Ureter (tissue), 1 donor: ENCODE results near the gene TDRD12. TPM values are rescaled to one million over a fixed set of nuclear protein-coding genes. Genes with fewer than 3 reads are reported as not detected.

Experiments
- DNase-seq: peaks from one replicate; pipeline ENCODE4 v3.0.0-alpha.2; 2020; ENCODE audit warnings: low spot score
- total RNA-seq: library from RNA; stranded (reverse); gene quantifications from one replicate; pipeline ENCODE4 v1.2.4, GENCODE V29; 2023
- donor health status: DM: yes; HTN: yes; CAD: no.

Gene TDRD12
- total RNA-seq, 1 donor from 2014 or later = 0.34 TPM

DNA sequence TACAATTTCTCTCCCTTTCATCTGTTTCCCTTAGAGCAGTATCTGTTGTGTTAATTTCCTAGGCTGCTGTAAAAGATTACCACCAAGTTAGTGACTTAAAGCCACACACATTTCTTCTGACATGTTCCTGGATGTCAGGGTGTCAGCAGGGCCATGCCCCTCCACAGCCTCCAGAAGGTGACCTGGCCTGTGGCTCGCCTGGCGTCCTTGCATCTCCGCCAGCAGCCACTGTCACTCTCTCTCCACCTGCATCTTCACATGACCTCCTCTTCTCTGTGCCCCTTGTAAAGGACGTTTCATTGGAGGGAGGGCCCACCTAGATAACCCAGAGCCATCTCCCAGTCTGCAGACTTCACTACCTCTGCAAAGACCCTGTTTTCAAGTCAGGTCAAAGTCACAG, 88.7 kb downstream of the TDRD12 start:
- DNase-seq = no peak

- no peak for DNase-seq
These were observed 89.7 kb downstream of the TDRD12 start for GRCh38 chr19:32809254-32809653.

GRCh38 chr19:32809754-32810153, 90.2 kb downstream of the TDRD12 start:
- no peak for DNase-seq

- DNase-seq = no peak
These were observed 90.9 kb downstream of the TDRD12 start for GRCh38 chr19:32810452-32810851.

DNA sequence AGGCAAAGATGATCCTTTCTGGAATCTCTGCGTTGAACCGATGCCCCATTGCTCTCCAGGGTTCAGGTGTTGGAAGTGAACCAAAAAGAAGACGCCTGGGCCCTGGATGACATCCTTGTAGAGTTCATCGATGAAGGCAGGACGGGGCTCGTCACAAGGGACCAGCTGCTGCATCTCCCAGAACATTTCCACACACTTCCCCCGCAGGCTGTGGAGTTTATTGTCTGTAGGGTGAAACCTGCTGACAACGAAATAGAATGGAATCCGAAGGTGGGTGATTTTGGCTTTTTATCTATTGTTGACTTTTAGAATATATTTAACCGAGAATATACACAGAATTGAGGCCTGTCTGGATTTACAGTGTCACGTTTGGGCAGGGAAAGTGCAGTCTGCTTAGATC, 91.6 kb downstream of the TDRD12 start:
- DNase-seq = no peak

- no peak for DNase-seq
These were observed 92.5 kb downstream of the TDRD12 start for GRCh38 chr19:32812036-32812435.

GRCh38 chr19:32812571-32812970, 93.0 kb downstream of the TDRD12 start:
- peak; percentile 71 for DNase-seq

GRCh38 chr19:32813862-32814425, 94.4 kb downstream of the TDRD12 start:
- DNase-seq = no peak

DNA sequence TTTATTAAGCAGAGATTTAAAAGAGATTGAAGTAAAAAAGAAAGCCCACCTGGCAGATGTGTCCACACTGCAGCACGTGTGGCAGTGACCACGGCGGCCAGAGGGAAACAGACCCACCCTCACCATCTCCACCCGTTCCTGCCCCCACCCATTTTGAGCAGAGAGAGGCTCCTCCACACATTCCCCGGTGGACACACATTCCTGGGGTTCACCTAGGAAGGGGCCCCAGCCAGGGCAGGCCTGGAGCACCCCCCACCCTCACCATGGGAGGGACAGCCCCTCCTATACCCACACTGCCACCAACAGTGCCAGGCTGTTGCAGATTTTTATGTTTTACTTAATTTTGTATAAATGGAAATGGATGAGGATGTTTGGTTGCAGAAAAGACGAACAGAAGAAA, 95.1 kb downstream of the TDRD12 start:
- DNase-seq = no peak

GRCh38 chr19:32816555-32817099, 97.1 kb downstream of the TDRD12 start:
- no peak for DNase-seq

GRCh38 chr19:32817569-32818476, 98.3 kb downstream of the TDRD12 start:
- no peak for DNase-seq

GRCh38 chr19:32818536-32818935, 99.0 kb downstream of the TDRD12 start:
- DNase-seq = no peak

GRCh38 chr19:32819419-32820400, 100.1 kb downstream of the TDRD12 start:
- no peak for DNase-seq

- no peak for DNase-seq
These were observed 103.6 kb downstream of the TDRD12 start for GRCh38 chr19:32822916-32823746.

- DNase-seq = no peak
These were observed 104.2 kb downstream of the TDRD12 start for GRCh38 chr19:32823747-32824102.

- DNase-seq = no peak
These were observed 104.7 kb downstream of the TDRD12 start for GRCh38 chr19:32824191-32824751.

DNA sequence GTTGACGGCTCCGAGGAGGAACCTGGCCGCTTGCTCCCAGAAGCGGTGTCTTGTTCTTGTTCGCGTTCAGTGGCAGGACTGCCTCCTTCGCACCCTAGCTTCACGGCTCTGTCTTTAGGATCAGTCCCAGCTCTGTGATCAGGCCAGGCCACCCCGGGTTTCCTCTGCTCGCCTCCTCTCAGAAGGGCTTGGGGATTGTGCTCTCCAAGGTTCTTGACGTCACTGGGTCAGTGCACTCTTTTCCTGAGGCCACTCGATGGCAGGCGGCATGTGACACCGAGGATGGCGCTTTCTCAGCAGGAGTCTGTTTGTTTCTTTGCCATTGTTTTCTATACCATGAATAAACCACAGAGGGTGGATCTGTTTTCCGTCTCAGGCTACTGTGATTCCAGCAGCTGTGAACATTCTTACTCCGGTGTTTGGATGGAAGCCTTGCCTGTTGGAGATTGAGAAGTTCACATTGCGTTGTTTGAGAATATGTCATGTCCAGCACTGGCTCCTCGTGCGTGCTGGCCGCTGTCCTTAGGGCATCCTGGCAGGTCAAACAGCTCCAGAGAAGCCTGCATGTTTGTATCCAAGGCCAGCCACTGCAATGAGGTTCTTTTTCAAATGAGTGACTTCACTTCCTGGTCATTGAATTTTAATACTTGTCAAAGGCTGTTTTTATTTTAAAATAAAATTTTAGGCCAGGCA, 105.5 kb downstream of the TDRD12 start:
- no peak for DNase-seq

DNA sequence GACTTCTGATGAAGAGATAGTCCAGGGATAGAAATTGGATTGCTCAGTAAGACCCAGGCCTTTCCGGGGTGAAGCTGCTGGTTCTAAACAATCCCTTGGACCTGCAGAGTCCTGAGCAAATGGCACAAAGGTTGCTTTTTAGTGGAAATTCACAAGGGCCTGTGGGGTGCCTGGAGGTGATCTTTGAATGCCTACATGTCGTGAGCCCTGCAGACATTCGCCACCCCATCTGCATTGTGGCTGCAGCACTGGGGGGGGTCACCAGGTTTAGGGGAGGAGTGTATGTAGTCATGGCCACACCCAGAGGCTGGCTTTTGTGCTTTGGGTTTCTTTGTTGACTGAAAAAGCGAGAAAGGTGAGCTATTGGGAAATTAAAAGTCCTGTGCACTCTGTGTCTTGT, 108.6 kb downstream of the TDRD12 start:
- no peak for DNase-seq

DNA sequence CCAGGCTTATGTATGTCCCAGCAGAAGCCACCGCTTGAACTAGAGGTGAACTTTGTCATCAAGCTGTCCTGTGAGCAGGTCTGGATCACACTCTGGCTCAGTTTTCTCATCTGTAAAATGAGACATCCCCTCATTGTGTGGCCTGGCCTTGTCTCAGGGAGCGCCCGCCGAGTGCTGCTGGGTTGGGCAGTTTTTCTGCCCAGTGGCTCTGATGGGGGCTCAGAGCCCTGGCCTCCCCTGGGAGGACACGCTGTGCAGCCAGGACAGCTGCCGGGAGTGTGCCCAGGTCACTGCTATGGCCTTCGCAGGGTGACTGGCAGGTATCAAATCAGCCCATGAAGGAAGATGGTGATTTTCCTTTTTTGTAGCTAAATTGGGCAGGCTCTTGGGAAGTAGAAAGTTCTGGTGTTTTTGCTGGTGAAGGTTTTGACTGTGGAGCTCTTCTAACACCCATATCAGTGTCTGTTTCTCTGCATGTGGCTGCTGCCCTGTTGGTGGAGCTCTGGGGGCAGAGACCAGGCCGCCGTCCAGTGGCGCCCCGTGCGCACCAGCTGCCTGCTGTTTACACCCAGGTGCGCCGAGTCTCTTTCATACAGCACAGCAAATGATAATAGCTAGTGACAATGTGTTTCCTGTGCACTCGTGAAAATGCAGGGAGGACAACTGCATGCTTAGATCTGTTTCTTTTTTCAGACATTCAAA, 109.2 kb downstream of the TDRD12 start:
- DNase-seq = no peak
